Hepatocyte (in vitro differentiated cells): Measurements from ENCODE around the gene ZC3HAV1.

Experiments
- CTCF ChIP-seq: fragments of 200-600 bp; sonication (generic); IDR thresholded peaks from 2 replicates; pipeline ENCODE4 v1.5.1; 2016; ENCODE audit warnings: antibody characterized with exemption, mild to moderate bottlenecking; ENCODE audit not compliant: poor library complexity
- EZH2phosphoT487 ChIP-seq: fragments of 200-600 bp; sonication (generic); IDR thresholded peaks from one replicate; pipeline ENCODE4 v1.6.1; 2018; ENCODE audit warnings: antibody characterized with exemption, mild to moderate bottlenecking, low read depth, moderate library complexity; ENCODE audit not compliant: unreplicated experiment, severe bottlenecking

- no peak for TF ChIP-seq CTCF
- no peak for TF ChIP-seq EZH2phosphoT487
Observed at GRCh38 chr7:139095194-139095659, 14.3 kb downstream of the ZC3HAV1 start.
